Activated naive CD4-positive, alpha-beta T cell treated with anti-CD3 and anti-CD28 coated beads, Interleukin-2, amount 50 U/mL, for 16 hours (primary cell): ENCODE results near the gene OLIG1.

Source experiments
- DNase-seq: peaks from one replicate; pipeline ENCODE4 v3.0.0-alpha.2; 2020

Gene OLIG1

GRCh38 chr21:33105088-33105487 is 35.1 kb downstream of the OLIG1 start:
- no peak for DNase-seq

DNA sequence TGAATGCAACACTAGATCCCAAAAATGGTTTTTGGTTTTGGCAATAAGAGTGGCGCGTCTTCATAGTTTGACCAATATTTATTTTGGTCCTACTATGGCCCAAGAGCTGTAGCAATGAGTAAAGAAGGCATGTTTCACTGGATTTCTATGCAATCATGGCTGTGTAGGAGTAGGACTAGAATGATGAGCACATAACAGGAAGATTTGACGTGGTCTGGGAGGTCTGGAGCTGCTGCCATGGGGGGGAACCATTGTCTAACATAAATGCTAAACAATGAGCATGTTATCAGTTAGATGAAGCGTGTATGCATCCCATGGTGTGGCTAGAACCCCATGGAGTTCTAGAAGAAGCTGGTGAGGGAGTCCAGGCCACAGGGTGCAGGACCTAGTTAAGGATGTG is 38.3 kb downstream of the OLIG1 start:
- DNase-seq = no peak

GRCh38 chr21:33109574-33110339 is 39.8 kb downstream of the OLIG1 start:
- DNase-seq = peak; percentile 20

GRCh38 chr21:33110340-33110715 is 40.4 kb downstream of the OLIG1 start:
- no peak for DNase-seq

GRCh38 chr21:33111577-33111976 is 41.6 kb downstream of the OLIG1 start:
- no peak for DNase-seq

- DNase-seq = no peak
These were observed 42.2 kb downstream of the OLIG1 start for GRCh38 chr21:33112151-33112550.

DNA sequence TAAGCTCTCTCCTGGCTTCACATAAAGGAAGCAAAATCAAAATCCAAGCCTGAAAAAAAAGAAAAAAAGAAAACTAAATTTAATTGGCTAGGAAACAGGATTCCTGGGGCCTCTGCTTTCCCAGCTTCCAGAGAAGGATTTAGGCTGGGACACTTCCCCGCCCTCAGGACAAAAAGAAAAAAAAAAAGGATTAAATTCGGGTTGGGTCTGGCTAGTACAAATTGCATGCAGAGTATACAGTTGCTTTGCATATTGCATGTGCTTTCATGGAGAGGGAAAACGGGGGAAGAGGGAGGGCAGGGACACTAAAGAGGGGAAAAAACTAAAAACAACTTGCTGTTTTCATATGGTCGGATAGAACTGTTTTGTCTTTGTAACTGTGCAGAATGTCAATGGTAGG is 42.7 kb downstream of the OLIG1 start:
- DNase-seq = no peak

DNA sequence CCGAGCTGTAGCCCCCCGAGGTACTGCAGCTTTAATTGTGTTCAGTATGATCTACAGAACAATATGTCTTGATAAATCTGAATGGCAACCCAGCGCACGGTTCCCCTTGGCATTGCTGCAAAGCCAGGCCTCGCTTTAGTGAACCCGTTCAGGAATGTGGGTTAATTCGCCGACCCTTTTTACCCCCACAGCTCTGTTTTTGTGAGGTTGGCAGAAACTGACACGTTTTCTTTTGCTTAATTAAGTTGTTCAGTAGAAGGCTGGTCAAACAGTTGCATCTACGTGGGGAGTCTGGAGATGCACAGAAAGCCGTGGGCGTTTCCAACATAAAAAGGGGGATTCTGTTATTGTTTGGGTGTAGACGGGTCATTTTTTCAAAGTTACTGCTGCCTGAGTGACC is 43.2 kb downstream of the OLIG1 start:
- no peak for DNase-seq

DNA sequence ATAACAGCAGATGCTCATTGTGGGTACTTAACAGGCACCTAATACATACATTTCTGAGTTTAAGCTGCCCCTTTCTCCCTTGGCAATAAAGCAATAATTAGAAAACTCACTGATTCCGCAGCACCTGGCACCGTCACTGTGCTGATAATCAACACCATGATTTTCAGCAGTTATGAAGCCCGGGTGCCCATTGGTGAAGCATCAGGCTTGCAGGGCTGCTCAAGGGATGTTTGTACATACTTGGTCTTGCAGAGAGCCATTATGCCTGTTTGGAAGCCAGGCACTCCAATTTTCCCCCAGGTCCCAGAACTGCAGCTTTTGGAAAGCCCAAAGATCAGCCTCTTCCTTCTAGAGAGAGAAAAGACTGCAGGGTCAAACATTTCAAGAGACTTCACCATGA is 44.3 kb downstream of the OLIG1 start:
- DNase-seq = no peak

- no peak for DNase-seq
These were observed 45.9 kb downstream of the OLIG1 start for GRCh38 chr21:33115631-33116510.

- DNase-seq = no peak
These were observed 46.7 kb downstream of the OLIG1 start for GRCh38 chr21:33116676-33117075.

- no peak for DNase-seq
These were observed 47.4 kb downstream of the OLIG1 start for GRCh38 chr21:33117101-33117888.
